ENCODE measurements around the gene HNRNPUL1. TPM values are rescaled to one million over a fixed set of nuclear protein-coding genes. Genes with fewer than 3 reads are reported as not detected.

The HNRNPUL1 gene
- total and polyA plus RNA-seq, 2 of the 8 experiments (the other 6 are each of a cell fraction or from before 2014, with no cell fraction given): 99.5 to 264 TPM

GRCh38 chr19:41217741-41218140 is 46.4 kb upstream of the HNRNPUL1 start:
- Histone ChIP-seq H2BK20ac (ENCODE audit: low read length) (peak overlapping the region; percentile 95; the same call in 1 of the 2 replicates), H3K23me2 (ENCODE audit: low read depth, low read length) (peaks cover 8% of the 10 kb centered on the region), H3K27me3 (replicated peaks in 1 of 4; ENCODE audit: control insufficient read depth in 3 of 4, extremely low read depth in 1 of 4, insufficient read depth in 3 of 4, low read length in 3 of 4) (no peaks in the 10 kb centered on the region; a peak in 1 of 7 replicates), H3K9me3 (ENCODE audit: insufficient read depth in 2 of 2, low read depth in 1 of 2, low read length in 1 of 2) (no peaks in the 10 kb centered on the region), H3K27ac (ENCODE audit: low read depth, low read length) (no peak overlapping the region), H2AFZ (ENCODE audit: low read length) (no peak overlapping the region), H3K18ac (ENCODE audit: extremely low read depth, low read length) (peak overlapping the region; percentile 15; the same call in 1 of the 2 replicates), H3K79me2 (ENCODE audit: control insufficient read depth in 1 of 2, insufficient read depth in 2 of 2, low read length in 2 of 2) (peaks cover 0 to 18% of the 10 kb centered on the region in 2 experiments; a peak in 2 of 4 replicates), H2BK12ac (ENCODE audit: low read depth, low read length) (peak overlapping the region; percentile 90), H3K79me1 (ENCODE audit: low read depth, low read length) (peaks cover 2% of the 10 kb centered on the region; the same call in 1 of the 2 replicates), H2BK15ac (ENCODE audit: low read length) (peak overlapping the region; percentile 97; the same call in 1 of the 2 replicates), H2BK120ac (replicated peaks; ENCODE audit: low read depth, low read length) (peak overlapping the region; percentile 13), H3K36me3 (ENCODE audit: control insufficient read depth in 2 of 4, insufficient read depth in 4 of 4, low read length in 3 of 4) (peaks cover 0 to 11% (median 3%) of the 10 kb centered on the region in 4 experiments; a peak in 4 of 8 replicates), H3K9ac (replicated peaks in 1 of 4; ENCODE audit: extremely low read depth in 1 of 4, low read depth in 3 of 4, low read length in 3 of 4) (no peak overlapping the region), H3K56ac (replicated peaks; ENCODE audit: insufficient read length, low read depth, low read length) (no peak overlapping the region), H2BK5ac (ENCODE audit: low read depth, low read length) (peak overlapping the region; percentile 81; the same call in 1 of the 2 replicates), H3K4me1 (replicated peaks in 1 of 4; ENCODE audit: control insufficient read depth in 3 of 4, insufficient read depth in 4 of 4, low read length in 3 of 4) (peaks cover 0 to 11% (median 8%) of the 10 kb centered on the region in 4 experiments; a peak in 5 of 7 replicates), H4K8ac (ENCODE audit: extremely low read depth, insufficient read depth, low read length) (peak overlapping the region; percentile 62; the same call in 1 of the 2 replicates), H2AK5ac (ENCODE audit: low read depth, low read length) (peak overlapping the region; percentile 65; the same call in 1 of the 2 replicates), H4K20me1 (replicated peaks in 1 of 2; ENCODE audit: control insufficient read depth in 1 of 2, insufficient read depth in 2 of 2, low read length in 2 of 2) (no peaks in the 10 kb centered on the region), H4K5ac (ENCODE audit: insufficient read length, low read depth, low read length) (peak overlapping the region; percentile 21), H3K4me2 (ENCODE audit: insufficient read depth in 1 of 2, low read depth in 2 of 2, low read length in 2 of 2) (peak overlapping the region in 1 of 2 experiments; percentile 93; a peak in 1 of 4 replicates), H3K14ac (ENCODE audit: insufficient read length) (no peak overlapping the region), H3K4ac (replicated peaks; ENCODE audit: insufficient read length, low read depth, low read length) (peak overlapping the region; percentile 17), H3K4me3 (ENCODE audit: extremely low read depth in 1 of 4, insufficient read depth in 2 of 4, low read depth in 3 of 4, low read length in 4 of 4) (no peak overlapping the region), H4K91ac (replicated peaks; ENCODE audit: insufficient read length, low read length) (peak overlapping the region; percentile 75), H3K23ac (ENCODE audit: insufficient read length) (no peak overlapping the region)
- FAIRE-seq: no peak
- WGBS, 2 experiments (ENCODE audit: extremely low coverage in 1 of 2, insufficient coverage in 1 of 2, insufficient read length in 1 of 2, insufficient replicate concordance in 2 of 2, low coverage in 1 of 2, low lambda C conversion rate in 2 of 2, missing lambda C conversion rate in 1 of 2): 76% methylated on average over 7 of the region's 7 CpGs; no CpG with 5 or more reads in 1 of the 2 experiments
- CTCF ChIA-PET (ENCODE audit: partially characterized antibody): interaction anchor here (0.6 to 3.6 kb wide), 4 partner anchors 41 to 1020 kb away, joined by 3 to 10 read pairs (median 5); no protein-coding TSS in a partner anchor
- POLR2A ChIA-PET (ENCODE audit: partially characterized antibody): interaction anchor here (0.8 to 3.0 kb wide), 3 partner anchors 9 to 25 kb away, joined by 3 to 16 read pairs (median 3); partner anchors contain the start of gene CYP2S1
- no peak for DNase-seq (ENCODE audit: low read depth in 1 of 2, low spot score in 2 of 2)
- no peak for TF ChIP-seq GABPA (IDR thresholded peaks at IDR 0.05; ENCODE audit: borderline replicate concordance, insufficient read depth, low read length)
- TF ChIP-seq TAF7 (optimal IDR thresholded peaks at IDR 0.05; ENCODE audit: borderline replicate concordance, low read depth, low read length): no peak
- no peak for TF ChIP-seq PHF8 (conservative IDR thresholded peaks at IDR 0.05; ENCODE audit: low read depth, low read length)
- TF ChIP-seq CBX5 (IDR thresholded peaks at IDR 0.05; ENCODE audit: low read depth, low read length): no peak
- no peak for TF ChIP-seq ASH2L (IDR thresholded peaks at IDR 0.05; ENCODE audit: low read length)
- TF ChIP-seq HDAC6 (IDR thresholded peaks at IDR 0.05; ENCODE audit: low read depth, low read length): no peak
- no peak for TF ChIP-seq SP4 (IDR thresholded peaks at IDR 0.05; ENCODE audit: low read length)
- TF ChIP-seq NRF1 (IDR thresholded peaks at IDR 0.05; ENCODE audit: low read depth, low read length): no peak
